Smooth muscle cell (in vitro differentiated cells): ENCODE results near the gene RELL1. TPM values are rescaled to one million over a fixed set of nuclear protein-coding genes. Genes with fewer than 3 reads are reported as not detected.

Source experiments
- DNase-seq: peaks from one replicate; lab custom pipeline; 2025; ENCODE audit not compliant: unreplicated experiment; lab: John Stamatoyannopoulos, UW
- H2AFZ ChIP-seq: fragments of 200-600 bp; sonication (generic); 2 replicates; pipeline ENCODE4 v1.6.0; 2016; ENCODE audit warnings: antibody characterized with exemption, low read depth, mild to moderate bottlenecking
- H3F3A ChIP-seq: fragments of 200-600 bp; sonication (generic); 2 replicates; pipeline ENCODE4 v1.6.0; 2017; ENCODE audit warnings: antibody characterized with exemption, low read depth
- H3K27ac ChIP-seq: fragments of 200-600 bp; sonication (generic); 2 replicates; pipeline ENCODE4 v1.5.1; 2016; ENCODE audit warnings: low read depth, mild to moderate bottlenecking
- H3K27me3 ChIP-seq: fragments of 200-600 bp; sonication (generic); 2 replicates; pipeline ENCODE4 v1.6.1; 2016; ENCODE audit warnings: low read depth, mild to moderate bottlenecking
- H3K36me3 ChIP-seq: fragments of 200-600 bp; sonication (generic); 2 replicates; pipeline ENCODE4 v1.5.1; 2016; ENCODE audit warnings: low read depth
- H3K4me1 ChIP-seq: fragments of 200-600 bp; sonication (generic); 2 replicates; pipeline ENCODE4 v1.5.1; 2016; ENCODE audit warnings: low read depth
- H3K4me2 ChIP-seq: fragments of 200-600 bp; sonication (generic); 2 replicates; pipeline ENCODE4 v1.6.0; 2016; ENCODE audit warnings: mild to moderate bottlenecking
- H3K4me3 ChIP-seq: fragments of 200-600 bp; sonication (generic); 2 replicates; pipeline ENCODE4 v1.5.1; 2016; ENCODE audit warnings: mild to moderate bottlenecking
- H3K79me2 ChIP-seq: fragments of 200-600 bp; sonication (generic); 2 replicates; pipeline ENCODE4 v1.6.0; 2016; ENCODE audit warnings: low read depth, mild to moderate bottlenecking
- H3K9ac ChIP-seq: fragments of 200-600 bp; sonication (generic); 2 replicates; pipeline ENCODE4 v1.6.0; 2016; ENCODE audit warnings: low read depth
- H3K9me3 ChIP-seq: fragments of 200-600 bp; sonication (generic); replicated peaks from 2 replicates; pipeline ENCODE4 v1.5.1; 2016; ENCODE audit warnings: low read depth
- H4K20me1 ChIP-seq: fragments of 200-600 bp; sonication (generic); 2 replicates; pipeline ENCODE4 v1.6.0; 2016; ENCODE audit warnings: low read depth
- CTCF ChIP-seq: fragments of 200-600 bp; sonication (generic); IDR thresholded peaks from 2 replicates; pipeline ENCODE4 v1.5.1; 2017; ENCODE audit warnings: borderline replicate concordance, mild to moderate bottlenecking, antibody characterized with exemption; ENCODE audit not compliant: insufficient read depth, poor library complexity, severe bottlenecking
- WGBS: methylation state at CpG from one replicate; pipeline ENCODE4 v1.1.7; 2016; ENCODE audit warnings: low lambda C conversion rate; 5-methylcytosine and 5-hydroxymethylcytosine counted together
- polyA plus RNA-seq: library from polyadenylated mRNA; unstranded; fragments of >200 nt; fragmentation: Nextera tagmentation; extraction: Ambion mirVana; gene quantifications from 2 replicates; pipeline ENCODE4 v1.2.1, GENCODE V29; 2016
- total RNA-seq: library from RNA; depleted of rRNA; stranded (reverse); fragments of >200 nt; gene quantifications from 2 replicates; pipeline ENCODE4 v1.2.3, GENCODE V29; 2014

Gene RELL1
- total and polyA plus RNA-seq, 2 experiments from 2014 or later, result 3.5 to 36.3 TPM

- no peak overlapping the region for H3K4me3 ChIP-seq
- H3K4me2 ChIP-seq, result peak overlapping the region; percentile 74
- 31% methylated on average over 8 of the region's 8 CpGs for WGBS
- no peaks in the 10 kb centered on the region for H3K36me3 ChIP-seq
- H3K9me3 ChIP-seq, result no peaks in the 10 kb centered on the region
- no peak for TF ChIP-seq CTCF
- peaks cover 7% of the 10 kb centered on the region for H3K79me2 ChIP-seq
- no peaks in the 10 kb centered on the region for H3K4me1 ChIP-seq
- no peak overlapping the region for H2AFZ ChIP-seq
- H3K9ac ChIP-seq, result no peak overlapping the region
- H4K20me1 ChIP-seq, result peaks cover 7% of the 10 kb centered on the region
- H3K27me3 ChIP-seq, result no peaks in the 10 kb centered on the region
- H3F3A ChIP-seq, result no peaks in the 10 kb centered on the region
- H3K27ac ChIP-seq, result peak overlapping the region; percentile 55
- peak; percentile 9 for DNase-seq
These were observed 37.9 kb downstream of the RELL1 start for GRCh38 chr4:37648084-37648817.

- Histone ChIP-seq H3K27ac (no peak overlapping the region), H3K4me3 (no peak overlapping the region), H3K9ac (no peak overlapping the region), H3K4me1 (no peaks in the 10 kb centered on the region), H3F3A (no peaks in the 10 kb centered on the region), H3K79me2 (no peaks in the 10 kb centered on the region), H3K4me2 (no peak overlapping the region), H3K9me3 (no peaks in the 10 kb centered on the region), H4K20me1 (peaks cover 7% of the 10 kb centered on the region), H2AFZ (no peak overlapping the region), H3K36me3 (no peaks in the 10 kb centered on the region), H3K27me3 (no peaks in the 10 kb centered on the region)
- WGBS, result 89% methylated on average over 3 of the region's 3 CpGs
- DNase-seq, result no peak
- no peak for TF ChIP-seq CTCF
These were observed 39.9 kb downstream of the RELL1 start for GRCh38 chr4:37646247-37646646.

- 83% methylated on average over 4 of the region's 4 CpGs for WGBS
- no peak overlapping the region for H3K9ac ChIP-seq
- H3K27me3 ChIP-seq, result no peaks in the 10 kb centered on the region
- DNase-seq, result no peak
- peaks cover 7% of the 10 kb centered on the region for H4K20me1 ChIP-seq
- no peak overlapping the region for H3K27ac ChIP-seq
- no peaks in the 10 kb centered on the region for H3F3A ChIP-seq
- no peak overlapping the region for H3K4me3 ChIP-seq
- no peaks in the 10 kb centered on the region for H3K79me2 ChIP-seq
- TF ChIP-seq CTCF, result no peak
- no peaks in the 10 kb centered on the region for H3K4me1 ChIP-seq
- H2AFZ ChIP-seq, result no peak overlapping the region
- no peaks in the 10 kb centered on the region for H3K36me3 ChIP-seq
- no peaks in the 10 kb centered on the region for H3K9me3 ChIP-seq
- H3K4me2 ChIP-seq, result no peak overlapping the region
These were observed 40.4 kb downstream of the RELL1 start for GRCh38 chr4:37645736-37646135.

GRCh38 chr4:37644962-37645361 lies 41.2 kb downstream of the RELL1 start:
- no peak overlapping the region for H3K4me3 ChIP-seq
- no peaks in the 10 kb centered on the region for H3K36me3 ChIP-seq
- H3K9me3 ChIP-seq, result no peaks in the 10 kb centered on the region
- TF ChIP-seq CTCF, result no peak
- H3K4me1 ChIP-seq, result no peaks in the 10 kb centered on the region
- H3K9ac ChIP-seq, result no peak overlapping the region
- no peak overlapping the region for H3K4me2 ChIP-seq
- DNase-seq, result no peak
- H4K20me1 ChIP-seq, result peaks cover 13% of the 10 kb centered on the region
- H3K27me3 ChIP-seq, result no peaks in the 10 kb centered on the region
- 84% methylated on average over 9 of the region's 9 CpGs for WGBS
- no peaks in the 10 kb centered on the region for H3K79me2 ChIP-seq
- no peak overlapping the region for H3K27ac ChIP-seq
- H2AFZ ChIP-seq, result no peak overlapping the region
- no peaks in the 10 kb centered on the region for H3F3A ChIP-seq
